Measurements from ENCODE around the gene GPR32. TPM values are rescaled to one million over a fixed set of nuclear protein-coding genes. Genes with fewer than 3 reads are reported as not detected.
A peak's percentile ranks its signal among the peaks of the same experiment; 100 is the strongest.

GPR32 gene
- total RNA-seq, 1 donor from 2014 or later = not detected

- H3K4me1 Mint-ChIP-seq (ENCODE audit: unreplicated experiment) = peaks cover 22% of the 10 kb centered on the region
- no peaks in the 10 kb centered on the region for H3K9me3 Mint-ChIP-seq (ENCODE audit: unreplicated experiment)
- no peaks in the 10 kb centered on the region for H3K36me3 Mint-ChIP-seq (ENCODE audit: unreplicated experiment)
- TF ChIP-seq, protein P1, sequence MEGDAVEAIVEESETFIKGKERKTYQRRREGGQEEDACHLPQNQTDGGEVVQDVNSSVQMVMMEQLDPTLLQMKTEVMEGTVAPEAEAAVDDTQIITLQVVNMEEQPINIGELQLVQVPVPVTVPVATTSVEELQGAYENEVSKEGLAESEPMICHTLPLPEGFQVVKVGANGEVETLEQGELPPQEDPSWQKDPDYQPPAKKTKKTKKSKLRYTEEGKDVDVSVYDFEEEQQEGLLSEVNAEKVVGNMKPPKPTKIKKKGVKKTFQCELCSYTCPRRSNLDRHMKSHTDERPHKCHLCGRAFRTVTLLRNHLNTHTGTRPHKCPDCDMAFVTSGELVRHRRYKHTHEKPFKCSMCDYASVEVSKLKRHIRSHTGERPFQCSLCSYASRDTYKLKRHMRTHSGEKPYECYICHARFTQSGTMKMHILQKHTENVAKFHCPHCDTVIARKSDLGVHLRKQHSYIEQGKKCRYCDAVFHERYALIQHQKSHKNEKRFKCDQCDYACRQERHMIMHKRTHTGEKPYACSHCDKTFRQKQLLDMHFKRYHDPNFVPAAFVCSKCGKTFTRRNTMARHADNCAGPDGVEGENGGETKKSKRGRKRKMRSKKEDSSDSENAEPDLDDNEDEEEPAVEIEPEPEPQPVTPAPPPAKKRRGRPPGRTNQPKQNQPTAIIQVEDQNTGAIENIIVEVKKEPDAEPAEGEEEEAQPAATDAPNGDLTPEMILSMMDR (IDR thresholded peaks at IDR 0.05) = no peak
- H3K27me3 Mint-ChIP-seq (ENCODE audit: unreplicated experiment) = peaks cover 13% of the 10 kb centered on the region
- peak overlapping the region; percentile 88 for H3K4me3 Mint-ChIP-seq (ENCODE audit: unreplicated experiment)
- no peak overlapping the region for H3K27ac Mint-ChIP-seq (ENCODE audit: unreplicated experiment)
- DNase-seq (ENCODE audit: extremely low spot score, unreplicated experiment) = no peak
Observed at GRCh38 chr19:50723735-50724521, 46.3 kb upstream of the GPR32 start.

DNA sequence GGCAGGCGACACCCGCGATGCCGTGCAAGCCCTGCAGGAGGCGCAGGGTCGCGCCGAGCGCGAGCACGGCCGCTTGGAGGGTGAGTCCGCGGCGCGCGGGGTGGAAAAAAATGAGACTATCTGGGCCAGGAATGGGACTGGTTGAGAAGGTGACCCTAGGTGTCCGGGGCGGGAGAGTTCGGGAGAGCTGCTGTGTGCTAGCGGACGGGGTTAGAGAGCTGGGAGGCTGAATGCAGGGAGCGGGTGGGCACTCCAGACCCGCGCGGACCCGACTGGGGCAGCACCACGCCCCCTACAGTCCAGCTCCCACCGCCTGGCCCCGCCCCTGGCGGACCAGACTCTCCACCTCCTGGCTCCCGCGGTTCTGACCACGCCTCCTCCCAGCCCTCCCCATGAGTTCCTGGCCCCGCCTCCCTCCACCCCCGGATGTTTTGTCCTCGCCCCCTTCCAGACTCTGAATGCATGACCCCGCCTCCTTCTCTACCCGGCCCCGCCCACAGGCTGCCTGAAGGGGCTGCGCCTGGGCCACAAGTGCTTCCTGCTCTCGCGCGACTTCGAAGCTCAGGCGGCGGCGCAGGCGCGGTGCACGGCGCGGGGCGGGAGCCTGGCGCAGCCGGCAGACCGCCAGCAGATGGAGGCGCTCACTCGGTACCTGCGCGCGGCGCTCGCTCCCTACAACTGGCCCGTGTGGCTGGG lies 45.6 kb upstream of the GPR32 start:
- Mint-ChIP-seq H3K27me3 (ENCODE audit: unreplicated experiment) (peaks cover 15% of the 10 kb centered on the region), H3K4me3 (ENCODE audit: unreplicated experiment) (peak overlapping the region; percentile 88), H3K27ac (ENCODE audit: unreplicated experiment) (peak overlapping the region; percentile 68), H3K9me3 (ENCODE audit: unreplicated experiment) (no peaks in the 10 kb centered on the region), H3K4me1 (ENCODE audit: unreplicated experiment) (peaks cover 22% of the 10 kb centered on the region), H3K36me3 (ENCODE audit: unreplicated experiment) (no peaks in the 10 kb centered on the region)
- peak; percentile 99 for DNase-seq (ENCODE audit: extremely low spot score, unreplicated experiment)
- TF ChIP-seq, protein P1 (IDR thresholded peaks at IDR 0.05) = peak; percentile 76

DNA sequence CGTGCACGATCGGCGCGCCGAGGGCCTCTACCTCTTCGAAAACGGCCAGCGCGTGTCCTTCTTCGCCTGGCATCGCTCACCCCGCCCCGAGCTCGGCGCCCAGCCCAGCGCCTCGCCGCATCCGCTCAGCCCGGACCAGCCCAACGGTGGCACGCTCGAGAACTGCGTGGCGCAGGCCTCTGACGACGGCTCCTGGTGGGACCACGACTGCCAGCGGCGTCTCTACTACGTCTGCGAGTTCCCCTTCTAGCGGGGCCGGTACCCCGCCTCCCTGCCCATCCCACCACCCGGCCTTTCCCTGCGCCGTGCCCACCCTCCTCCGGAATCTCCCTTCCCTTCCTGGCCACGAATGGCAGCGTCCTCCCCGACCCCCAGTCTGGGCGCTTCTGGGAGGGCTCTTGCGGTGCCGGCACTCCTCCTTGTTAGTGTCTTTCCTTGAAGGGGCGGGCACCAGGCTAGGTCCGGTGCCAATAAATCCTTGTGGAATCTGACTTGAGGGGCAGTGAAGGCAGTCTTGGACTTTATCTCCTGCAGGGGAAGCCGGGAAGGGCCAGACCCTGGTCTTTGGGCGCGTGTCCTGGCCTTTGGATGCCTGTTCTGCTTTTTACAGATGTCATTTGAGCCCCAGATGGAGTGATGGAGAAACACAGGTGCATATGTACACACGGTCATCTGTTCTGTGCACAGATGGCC lies 44.9 kb upstream of the GPR32 start:
- TF ChIP-seq, protein P1 (IDR thresholded peaks at IDR 0.05) = no peak
- DNase-seq (ENCODE audit: extremely low spot score, unreplicated experiment) = no peak
- Mint-ChIP-seq H3K4me1 (ENCODE audit: unreplicated experiment) (peaks cover 17% of the 10 kb centered on the region), H3K27me3 (ENCODE audit: unreplicated experiment) (peaks cover 11% of the 10 kb centered on the region), H3K36me3 (ENCODE audit: unreplicated experiment) (no peaks in the 10 kb centered on the region), H3K27ac (ENCODE audit: unreplicated experiment) (peak overlapping the region; percentile 52), H3K9me3 (ENCODE audit: unreplicated experiment) (no peaks in the 10 kb centered on the region), H3K4me3 (ENCODE audit: unreplicated experiment) (peak overlapping the region; percentile 88)

DNA sequence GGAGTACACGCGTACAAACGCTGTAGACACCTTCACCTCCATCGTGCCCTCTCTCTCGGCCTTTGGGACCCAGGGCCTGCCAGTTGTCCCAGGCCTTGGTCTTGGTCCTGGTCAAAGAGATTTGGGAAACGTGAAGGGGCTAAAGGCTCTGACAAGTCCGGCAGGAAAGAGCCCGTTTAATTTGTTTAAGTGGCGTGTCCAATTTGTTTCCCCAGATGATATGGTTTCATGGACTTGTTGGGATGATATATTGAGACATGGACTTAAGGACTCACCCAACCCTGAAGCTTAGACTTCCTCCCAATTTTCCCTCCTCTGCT lies 44.4 kb upstream of the GPR32 start:
- H3K4me1 Mint-ChIP-seq (ENCODE audit: unreplicated experiment) = peaks cover 15% of the 10 kb centered on the region
- peaks cover 9% of the 10 kb centered on the region for H3K27me3 Mint-ChIP-seq (ENCODE audit: unreplicated experiment)
- no peak overlapping the region for H3K27ac Mint-ChIP-seq (ENCODE audit: unreplicated experiment)
- H3K4me3 Mint-ChIP-seq (ENCODE audit: unreplicated experiment) = peak overlapping the region; percentile 88
- H3K36me3 Mint-ChIP-seq (ENCODE audit: unreplicated experiment) = no peaks in the 10 kb centered on the region
- no peak for DNase-seq (ENCODE audit: extremely low spot score, unreplicated experiment)
- TF ChIP-seq, protein P1 (IDR thresholded peaks at IDR 0.05) = no peak
- no peaks in the 10 kb centered on the region for H3K9me3 Mint-ChIP-seq (ENCODE audit: unreplicated experiment)

Data from osteocyte (in vitro differentiated cells).